Raji (cell line): ENCODE results near the gene MUC6.

Source experiments
- POLR2A ChIP-seq: IDR thresholded peaks from 2 replicates; pipeline ENCODE4 v1.6.1; 2011; ENCODE audit warnings: low read depth, low read length, control low read depth; ENCODE audit not compliant: insufficient read depth

Gene MUC6

DNA sequence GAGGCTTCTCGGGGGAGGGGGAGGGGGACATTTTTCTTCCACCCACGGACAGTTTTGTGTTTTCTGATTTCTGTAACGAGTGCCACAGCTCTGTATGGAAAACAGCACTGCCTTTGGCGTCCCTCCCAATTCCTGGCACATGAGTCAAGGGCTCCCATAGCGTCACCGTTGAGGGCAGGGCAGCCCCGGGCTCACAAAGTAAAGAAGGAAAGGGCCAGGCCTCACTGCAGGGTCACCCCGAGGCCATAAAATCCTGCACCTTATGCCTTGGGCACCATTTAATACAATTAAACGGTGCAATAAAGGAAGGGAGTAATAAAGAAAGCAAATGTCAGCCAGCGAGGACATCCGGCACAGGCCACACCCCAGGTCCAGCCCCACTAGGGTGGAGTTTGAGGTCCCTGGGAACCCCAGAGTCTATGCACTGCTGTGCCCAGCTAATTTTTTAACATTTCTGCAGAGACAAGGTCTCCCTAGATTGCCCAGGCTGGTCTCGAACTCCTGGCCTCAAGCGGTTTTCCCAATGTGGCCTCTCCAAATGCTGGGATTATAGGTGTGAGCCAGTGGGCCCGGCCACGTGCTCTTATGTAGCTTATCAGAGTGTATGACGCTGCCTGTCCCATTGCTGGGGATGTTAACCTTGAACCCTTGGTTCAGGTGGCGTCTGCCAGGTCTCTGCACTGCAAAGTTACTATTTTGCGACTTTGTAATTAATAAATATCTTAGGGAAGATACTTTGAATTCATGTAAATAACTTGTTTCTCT, 24.5 kb upstream of the MUC6 start:
- TF ChIP-seq POLR2A = no peak

DNA sequence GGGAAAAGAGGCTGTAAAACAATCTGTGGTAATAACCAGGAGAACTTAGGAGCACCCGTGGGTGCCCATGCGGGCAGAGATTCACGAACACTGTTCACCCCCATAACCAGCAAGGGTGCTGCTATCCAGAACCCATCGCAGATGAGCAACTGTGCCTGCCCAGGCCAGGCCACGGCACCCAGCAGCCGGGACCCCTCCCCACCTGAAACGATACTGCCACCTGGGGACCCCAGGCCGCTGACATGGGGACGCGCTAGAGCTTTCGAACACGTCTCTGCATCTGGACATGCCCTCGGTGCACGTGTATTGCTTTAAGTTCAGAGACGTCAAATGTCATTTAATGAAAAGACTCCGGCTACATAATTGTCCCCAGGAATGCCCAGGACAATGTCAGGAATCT, 23.9 kb upstream of the MUC6 start:
- TF ChIP-seq POLR2A = no peak

DNA sequence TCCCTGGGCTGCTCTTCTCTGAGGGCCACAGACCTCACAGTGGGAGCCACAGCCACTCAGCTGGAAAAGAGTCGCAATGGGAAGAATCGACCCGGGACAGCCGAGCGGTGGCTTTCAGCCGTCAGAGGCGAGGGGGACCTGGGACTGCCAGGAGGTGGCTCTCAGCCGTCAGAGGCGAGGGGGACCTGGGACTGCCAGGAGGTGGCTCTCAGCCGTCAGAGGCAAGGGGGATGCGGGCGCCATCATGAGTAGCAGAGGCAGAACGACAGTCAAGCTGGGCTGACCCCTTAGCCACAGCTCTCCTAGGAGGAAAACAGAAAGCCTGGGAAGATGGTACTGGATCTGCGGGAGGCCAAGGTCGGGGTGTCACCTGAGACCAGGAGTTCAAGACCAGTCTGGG, 23.2 kb upstream of the MUC6 start:
- TF ChIP-seq POLR2A = no peak

DNA sequence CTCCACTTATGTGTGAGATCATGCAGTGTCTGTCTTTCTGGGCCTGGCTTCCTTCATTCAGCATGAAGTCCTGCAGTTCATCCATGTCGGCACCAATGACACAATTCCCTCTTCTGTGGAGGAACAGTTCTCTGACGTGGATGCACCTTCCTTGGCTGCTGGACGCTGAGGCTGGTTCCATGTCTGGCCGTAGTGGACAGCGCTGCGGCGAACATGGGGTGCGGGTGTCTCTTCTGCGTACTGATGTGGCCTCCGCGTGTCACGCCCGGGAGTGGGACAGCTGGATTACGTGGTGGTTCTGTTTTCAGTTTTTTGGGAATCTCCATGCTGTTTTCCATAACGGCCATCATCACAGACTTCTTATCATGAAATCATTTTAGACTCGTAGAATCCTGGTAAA, 21.3 kb upstream of the MUC6 start:
- TF ChIP-seq POLR2A = no peak

DNA sequence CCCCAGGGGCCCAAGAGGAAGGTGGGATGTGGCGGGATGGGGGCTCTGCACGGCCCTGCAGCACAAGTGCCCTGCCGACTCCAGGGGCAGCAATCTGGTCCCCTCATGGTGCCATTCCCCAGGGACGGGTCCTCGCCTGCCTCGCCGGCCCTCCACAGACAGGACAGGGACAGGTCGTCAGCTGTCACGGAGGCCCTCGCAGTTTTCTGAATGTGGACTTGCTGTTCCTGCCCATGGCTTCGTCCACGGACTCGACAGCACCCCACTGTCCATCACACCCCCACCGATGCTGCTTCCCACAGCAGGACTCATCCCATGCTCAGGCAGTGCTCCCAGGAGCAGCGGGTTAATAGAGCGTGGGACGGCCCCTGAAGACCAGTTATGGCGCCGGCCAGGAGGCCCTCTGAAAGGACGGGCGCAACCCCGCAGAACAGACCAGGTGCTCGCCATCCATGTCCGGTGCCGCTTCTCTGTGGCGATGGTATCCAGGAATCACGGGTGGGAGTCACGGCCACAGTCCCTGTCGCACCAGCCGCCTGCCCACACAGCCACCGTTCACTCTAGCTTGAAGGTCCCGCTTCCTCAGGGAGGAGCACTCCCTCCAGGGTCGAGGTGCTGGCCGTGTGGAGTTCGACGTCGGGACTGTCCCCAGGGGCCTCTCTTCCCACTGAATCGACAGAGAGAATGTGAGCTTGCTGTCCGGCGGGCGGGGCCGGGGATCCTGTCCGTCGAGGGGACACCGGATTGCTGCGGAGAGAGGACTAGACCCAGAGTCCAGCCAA, 19.7 kb upstream of the MUC6 start:
- TF ChIP-seq POLR2A = no peak

DNA sequence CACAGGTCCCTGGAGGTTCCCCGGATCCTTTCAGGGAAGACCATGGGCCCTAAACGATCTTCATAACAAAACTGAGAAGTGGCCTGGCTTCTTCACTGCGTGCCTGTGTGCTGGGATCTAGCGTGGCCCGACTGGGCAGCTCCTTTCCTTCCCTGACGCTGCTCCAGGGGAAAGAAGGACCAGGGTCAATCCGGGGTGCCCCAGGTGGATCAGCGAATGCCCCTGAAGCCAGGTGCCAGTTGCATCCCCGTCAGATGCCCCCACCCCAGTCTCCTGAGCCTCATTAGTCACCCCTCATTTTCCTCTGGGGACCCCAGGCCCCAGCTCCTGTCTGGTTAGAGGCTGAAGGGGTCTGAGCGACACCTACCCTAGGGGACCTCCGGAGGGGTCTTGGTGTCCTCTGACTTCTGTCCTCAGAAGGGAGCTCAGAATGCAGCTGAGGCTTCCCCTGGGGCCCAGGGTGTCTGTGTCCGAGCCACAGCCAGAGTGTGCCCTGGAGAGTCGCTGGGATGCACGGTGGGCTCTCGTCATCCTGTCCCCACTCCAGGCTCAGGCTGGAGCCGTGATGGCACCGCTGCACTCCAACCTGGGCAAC, 18.7 kb upstream of the MUC6 start:
- TF ChIP-seq POLR2A = no peak

DNA sequence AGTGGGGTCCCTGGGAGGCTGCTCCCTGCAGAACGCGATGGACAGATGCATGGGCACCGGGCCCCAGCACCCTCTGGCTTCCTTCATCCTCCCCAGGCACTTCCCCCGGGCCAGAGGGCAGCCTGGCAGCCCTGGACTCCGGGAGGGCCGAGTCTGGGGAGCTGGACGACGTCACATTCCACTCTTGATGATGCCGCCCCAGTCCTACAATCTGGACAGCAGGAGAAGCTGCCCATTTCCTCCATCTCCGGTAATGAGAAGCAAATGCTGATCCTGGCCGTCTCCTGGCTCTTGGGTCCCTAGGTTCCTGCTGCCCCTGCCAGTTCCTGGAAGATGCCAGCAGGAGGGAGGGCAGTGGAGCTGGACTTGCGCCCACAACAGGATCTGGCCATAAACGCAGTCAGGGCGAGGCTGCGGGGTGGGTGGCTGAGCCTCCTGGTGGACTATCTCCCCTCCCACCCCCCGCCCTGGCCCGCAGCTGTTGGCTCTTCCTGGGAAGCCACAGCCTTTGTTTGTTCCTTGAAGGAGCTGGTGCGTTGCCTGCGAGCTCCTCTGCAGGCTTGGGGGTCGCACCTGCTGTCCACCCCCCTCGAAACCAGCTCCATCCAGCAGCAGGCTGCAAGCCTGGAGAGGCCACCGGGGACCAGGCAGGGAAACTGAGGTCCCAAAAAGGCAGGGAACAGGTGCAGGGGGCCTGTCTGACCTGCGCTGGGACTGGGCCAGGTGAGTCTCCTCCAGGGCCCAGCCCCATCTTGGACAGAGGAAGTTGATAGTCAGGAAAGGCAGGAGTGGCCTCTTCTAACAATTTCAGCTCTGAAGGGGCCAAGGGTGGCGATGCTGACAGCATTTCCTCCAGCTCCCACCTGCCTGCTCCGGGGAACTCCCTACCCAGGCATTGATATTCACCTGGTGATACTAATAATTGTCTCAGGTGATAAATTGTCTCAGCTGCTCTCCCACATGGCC, 17.9 kb upstream of the MUC6 start:
- no peak for TF ChIP-seq POLR2A

DNA sequence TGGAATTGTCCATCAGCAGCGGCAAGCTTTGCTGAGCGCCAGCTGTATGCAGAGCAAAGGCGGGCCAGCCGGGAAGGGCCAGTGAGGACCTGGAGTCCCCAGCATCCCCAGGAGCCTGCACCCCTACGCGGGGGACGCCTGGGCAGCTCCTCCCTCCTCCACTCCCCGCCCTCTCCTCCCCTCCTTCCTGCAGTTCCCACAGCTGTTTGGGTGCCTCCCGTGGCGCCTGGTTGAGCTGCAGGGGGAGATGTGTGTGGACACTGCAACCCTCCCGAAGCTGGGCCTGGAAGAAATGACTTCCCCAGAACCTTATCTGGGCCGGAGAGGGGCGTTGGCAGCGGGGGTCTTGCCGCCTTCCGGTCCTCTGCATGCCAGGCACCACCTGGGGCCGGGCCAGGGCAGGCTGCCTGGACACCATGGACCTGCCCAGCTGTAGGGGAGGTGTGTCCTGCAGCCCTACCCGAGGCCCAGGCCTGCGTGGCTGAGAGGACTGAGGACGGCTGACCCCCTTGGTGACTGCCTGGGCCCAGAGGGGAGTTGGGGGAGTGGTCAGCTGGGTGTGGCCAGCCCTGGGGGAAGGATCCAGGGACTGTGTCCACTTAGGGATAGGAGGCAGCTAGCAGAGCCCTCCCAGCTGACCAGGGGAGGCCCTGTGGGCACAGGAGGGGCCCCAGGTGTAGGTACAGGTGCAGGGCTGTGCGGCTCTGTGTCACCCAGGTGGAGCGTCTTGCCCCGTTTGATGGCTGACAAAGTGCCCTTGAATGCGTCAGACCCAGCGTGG, 16.8 kb upstream of the MUC6 start:
- no peak for TF ChIP-seq POLR2A

DNA sequence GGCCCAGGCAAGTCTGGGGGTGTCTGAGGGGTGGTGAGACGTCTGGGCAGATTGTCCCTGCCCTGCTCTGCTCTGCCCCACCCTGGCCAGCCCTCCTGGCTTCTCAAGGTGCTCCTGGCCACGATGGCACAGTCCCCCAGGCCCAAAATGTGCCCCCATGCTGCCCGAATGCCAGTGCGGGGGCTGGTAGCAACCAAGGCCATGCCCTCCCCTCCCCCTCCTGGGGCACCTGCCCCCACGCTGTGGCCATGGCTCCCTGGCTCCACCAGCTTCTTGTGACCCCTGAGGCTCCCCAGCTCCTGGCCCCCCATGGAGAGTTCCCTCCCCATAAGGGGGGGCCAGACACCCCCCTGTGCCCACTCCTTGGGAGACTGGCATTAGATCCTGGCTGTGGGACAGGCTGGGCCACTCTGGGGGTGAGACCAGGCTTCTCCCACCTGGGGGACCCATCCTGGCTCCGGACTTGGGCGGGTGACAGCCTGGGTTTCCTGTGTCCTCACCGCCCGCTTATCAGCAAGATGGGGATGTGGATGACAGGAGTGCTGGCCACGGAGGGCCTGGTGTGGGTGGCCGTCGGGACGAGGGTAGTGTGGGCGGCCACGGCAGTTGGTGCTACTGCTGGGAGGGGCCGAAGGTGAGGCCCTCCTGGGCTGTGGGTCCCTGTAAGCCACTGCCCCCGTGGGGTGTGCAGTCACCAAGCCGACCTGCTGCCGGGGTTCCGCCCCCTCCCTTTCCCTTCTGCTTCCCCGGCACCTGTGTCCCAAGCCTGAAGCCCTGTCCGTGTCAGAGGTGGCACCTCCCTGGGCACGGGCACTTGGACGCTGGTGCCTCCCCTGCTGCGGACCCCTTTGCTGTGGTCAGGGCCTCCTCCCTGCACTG, 15.9 kb upstream of the MUC6 start:
- no peak for TF ChIP-seq POLR2A

DNA sequence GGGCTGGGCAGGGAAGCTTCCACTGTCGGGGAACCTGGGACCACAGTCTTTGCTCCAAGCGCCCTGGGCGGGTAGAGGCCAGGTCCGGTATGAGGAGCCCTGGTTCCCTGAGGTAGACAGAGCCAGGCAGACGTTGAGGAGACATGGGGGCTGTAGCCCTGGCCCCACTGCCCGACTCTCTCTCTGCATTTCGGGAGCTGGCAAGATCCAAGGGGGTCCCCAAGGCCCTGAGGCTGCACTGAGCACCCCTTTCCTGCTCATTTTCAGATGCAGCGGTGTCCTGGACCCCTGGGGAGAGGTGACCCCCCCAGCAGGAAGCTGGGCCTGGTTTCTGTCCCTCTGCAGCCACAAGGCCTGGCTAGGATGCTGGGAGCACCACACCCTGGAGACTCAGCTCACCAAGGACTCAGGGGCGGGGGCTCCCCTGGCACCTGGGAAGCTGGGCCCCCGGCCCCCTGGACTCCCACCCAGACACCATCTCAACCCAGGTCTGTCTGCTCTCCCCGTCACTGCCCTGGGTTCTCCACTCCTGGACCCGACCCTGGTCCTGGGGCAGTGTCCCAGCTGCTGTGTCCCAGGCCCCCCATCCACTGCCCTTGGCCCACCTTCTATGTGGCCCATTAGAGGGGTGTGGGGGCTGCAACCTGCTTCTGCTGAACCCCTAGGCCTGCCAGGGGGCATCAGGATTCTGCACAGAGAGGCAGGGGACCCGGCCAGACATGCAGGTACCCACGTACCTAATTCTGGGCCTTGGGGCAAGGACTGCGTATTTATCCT, 15.0 kb upstream of the MUC6 start:
- TF ChIP-seq POLR2A = no peak

DNA sequence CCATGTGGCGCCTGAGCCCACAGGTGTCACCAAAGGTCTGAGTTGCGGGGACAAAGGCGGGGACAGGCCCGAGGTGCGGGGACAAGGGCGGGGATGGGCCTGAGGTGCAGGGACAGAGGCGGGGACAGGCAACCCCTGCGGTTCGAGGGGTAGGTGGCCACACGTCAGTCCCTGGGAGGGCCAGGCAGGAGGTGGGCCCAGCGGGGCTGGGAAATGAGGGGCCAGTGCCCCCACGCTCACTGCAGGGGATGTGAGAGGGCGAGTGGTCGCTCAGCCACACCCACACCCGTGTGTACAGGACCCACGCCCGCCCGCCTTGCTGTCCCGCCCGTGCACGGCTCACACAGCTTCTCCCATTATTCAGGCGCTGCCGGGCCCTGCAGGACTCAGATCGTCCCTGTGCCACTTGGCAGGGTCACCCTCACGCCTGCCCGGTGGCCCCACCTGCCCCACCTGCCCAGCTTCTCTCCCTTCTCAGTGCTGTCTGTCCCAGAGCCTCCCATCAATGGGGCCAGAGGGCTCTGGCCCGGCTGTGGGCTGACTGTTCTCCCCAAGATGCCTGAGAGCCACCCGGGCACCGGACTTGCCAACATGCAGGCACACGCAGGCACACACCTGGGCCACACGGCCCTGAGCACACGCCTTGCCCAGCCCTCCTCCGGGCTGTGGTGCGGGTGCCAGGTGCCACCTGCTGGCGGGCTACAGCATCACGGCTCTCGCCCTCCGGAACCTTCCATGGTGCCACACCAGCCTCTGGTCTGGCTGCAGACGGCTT, 14.2 kb upstream of the MUC6 start:
- TF ChIP-seq POLR2A = 0 out of 2 replicates have a peak, but pooled peaks have one; percentile 13

DNA sequence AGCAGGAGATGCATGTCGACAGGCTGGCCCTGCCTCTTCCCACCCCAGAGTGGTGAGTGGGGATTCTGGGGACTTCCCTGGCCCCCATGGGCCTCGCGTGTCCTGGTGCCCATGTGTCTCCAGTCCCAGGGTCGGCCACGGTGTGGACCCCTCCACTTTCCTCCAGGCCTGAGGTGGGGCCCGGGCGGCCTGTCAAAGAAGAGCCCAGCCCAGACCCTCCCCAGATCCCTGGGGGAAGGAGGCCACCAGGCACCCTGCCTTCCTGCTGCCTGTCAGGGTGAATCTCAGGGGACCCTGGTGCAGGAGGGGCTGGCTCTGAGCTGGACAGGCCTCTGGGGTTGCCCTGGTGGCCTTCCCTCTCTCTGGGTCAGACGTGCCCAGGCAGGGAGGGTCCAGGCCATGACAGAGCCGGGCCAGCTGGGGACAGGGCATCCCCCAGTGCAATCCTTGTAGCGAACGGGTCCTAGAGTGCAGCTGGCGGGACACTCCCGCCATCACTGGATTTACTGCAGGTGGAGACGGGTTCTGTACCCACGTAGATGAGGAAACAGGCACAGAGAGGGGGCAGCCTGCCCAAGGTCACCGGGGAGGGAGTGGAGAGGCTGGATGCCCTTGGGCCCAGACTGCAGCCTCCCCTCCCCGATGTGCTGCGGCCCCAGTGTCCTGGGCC, 13.5 kb upstream of the MUC6 start:
- no peak for TF ChIP-seq POLR2A
